ENCODE results near the gene PDIA4.

The PDIA4 gene

GRCh38 chr7:148962823-148963582, 65.3 kb downstream of the PDIA4 start:
- H3K36me3 ChIP-seq (ENCODE audit: control insufficient read depth in 1 of 2, insufficient read depth in 2 of 2, low read length in 2 of 2) = no peaks in the 10 kb centered on the region
- peak overlapping the region; percentile 66 to 74 for H3K9ac ChIP-seq (ENCODE audit: low read depth in 1 of 2, low read length in 2 of 2)
- no peaks in the 10 kb centered on the region for H3K27me3 ChIP-seq (ENCODE audit: control insufficient read depth in 1 of 2, insufficient read depth in 2 of 2, low read length in 2 of 2)
- peak overlapping the region; percentile 3 for H3K27ac ChIP-seq (ENCODE audit: low read depth, low read length)
- H3K4me1 ChIP-seq (ENCODE audit: control insufficient read depth in 1 of 2, insufficient read depth in 2 of 2, low read length in 2 of 2) = peaks cover 6 to 10% of the 10 kb centered on the region in 2 donors
- no peaks in the 10 kb centered on the region for H3K9me3 ChIP-seq (ENCODE audit: control insufficient read depth in 1 of 2, low read length in 2 of 2)
- peak overlapping the region; percentile 85 to 90 for H3K4me3 ChIP-seq (ENCODE audit: low read depth in 1 of 2, low read length in 2 of 2)

- no peaks in the 10 kb centered on the region for H3K9me3 ChIP-seq (ENCODE audit: control insufficient read depth in 1 of 2, low read length in 2 of 2)
- H3K9ac ChIP-seq (ENCODE audit: low read depth in 1 of 2, low read length in 2 of 2) = peak overlapping the region; percentile 66 to 74
- no peak overlapping the region for H3K27ac ChIP-seq (ENCODE audit: low read depth, low read length)
- H3K27me3 ChIP-seq (ENCODE audit: control insufficient read depth in 1 of 2, insufficient read depth in 2 of 2, low read length in 2 of 2) = no peaks in the 10 kb centered on the region
- no peaks in the 10 kb centered on the region for H3K36me3 ChIP-seq (ENCODE audit: control insufficient read depth in 1 of 2, insufficient read depth in 2 of 2, low read length in 2 of 2)
- H3K4me1 ChIP-seq (ENCODE audit: control insufficient read depth in 1 of 2, insufficient read depth in 2 of 2, low read length in 2 of 2) = peaks cover 6 to 10% of the 10 kb centered on the region in 2 donors
- H3K4me3 ChIP-seq (ENCODE audit: low read depth in 1 of 2, low read length in 2 of 2) = peak overlapping the region; percentile 85 to 90
Measured at GRCh38 chr7:148962440-148962822, 65.9 kb downstream of the PDIA4 start.

GRCh38 chr7:148959726-148960125, 68.6 kb downstream of the PDIA4 start:
- no peak overlapping the region for H3K4me3 ChIP-seq (ENCODE audit: low read depth in 1 of 2, low read length in 2 of 2)
- no peak overlapping the region for H3K27ac ChIP-seq (ENCODE audit: low read depth, low read length)
- no peaks in the 10 kb centered on the region for H3K27me3 ChIP-seq (ENCODE audit: control insufficient read depth in 1 of 2, insufficient read depth in 2 of 2, low read length in 2 of 2)
- H3K9me3 ChIP-seq (ENCODE audit: control insufficient read depth in 1 of 2, low read length in 2 of 2) = no peaks in the 10 kb centered on the region
- H3K36me3 ChIP-seq (ENCODE audit: control insufficient read depth in 1 of 2, insufficient read depth in 2 of 2, low read length in 2 of 2) = no peaks in the 10 kb centered on the region
- no peak overlapping the region for H3K9ac ChIP-seq (ENCODE audit: low read depth in 1 of 2, low read length in 2 of 2)
- H3K4me1 ChIP-seq (ENCODE audit: control insufficient read depth in 1 of 2, insufficient read depth in 2 of 2, low read length in 2 of 2) = peaks cover 6% of the 10 kb centered on the region in 2 donors

GRCh38 chr7:148958061-148958460, 70.2 kb downstream of the PDIA4 start:
- no peaks in the 10 kb centered on the region for H3K27me3 ChIP-seq (ENCODE audit: control insufficient read depth in 1 of 2, insufficient read depth in 2 of 2, low read length in 2 of 2)
- H3K4me1 ChIP-seq (ENCODE audit: control insufficient read depth in 1 of 2, insufficient read depth in 2 of 2, low read length in 2 of 2) = no peaks in the 10 kb centered on the region
- H3K4me3 ChIP-seq (ENCODE audit: low read depth in 1 of 2, low read length in 2 of 2) = no peak overlapping the region
- H3K9ac ChIP-seq (ENCODE audit: low read depth in 1 of 2, low read length in 2 of 2) = no peak overlapping the region
- no peaks in the 10 kb centered on the region for H3K9me3 ChIP-seq (ENCODE audit: control insufficient read depth in 1 of 2, low read length in 2 of 2)
- H3K27ac ChIP-seq (ENCODE audit: low read depth, low read length) = no peak overlapping the region
- H3K36me3 ChIP-seq (ENCODE audit: control insufficient read depth in 1 of 2, insufficient read depth in 2 of 2, low read length in 2 of 2) = no peaks in the 10 kb centered on the region

- no peaks in the 10 kb centered on the region for H3K4me1 ChIP-seq (ENCODE audit: control insufficient read depth in 1 of 2, insufficient read depth in 2 of 2, low read length in 2 of 2)
- no peaks in the 10 kb centered on the region for H3K36me3 ChIP-seq (ENCODE audit: control insufficient read depth in 1 of 2, insufficient read depth in 2 of 2, low read length in 2 of 2)
- no peak overlapping the region for H3K27ac ChIP-seq (ENCODE audit: low read depth, low read length)
- H3K9me3 ChIP-seq (ENCODE audit: control insufficient read depth in 1 of 2, low read length in 2 of 2) = no peaks in the 10 kb centered on the region
- H3K9ac ChIP-seq (ENCODE audit: low read depth in 1 of 2, low read length in 2 of 2) = no peak overlapping the region
- H3K4me3 ChIP-seq (ENCODE audit: low read depth in 1 of 2, low read length in 2 of 2) = no peak overlapping the region
- no peaks in the 10 kb centered on the region for H3K27me3 ChIP-seq (ENCODE audit: control insufficient read depth in 1 of 2, insufficient read depth in 2 of 2, low read length in 2 of 2)
Measured at GRCh38 chr7:148954766-148955165, 73.5 kb downstream of the PDIA4 start.

GRCh38 chr7:148953676-148954075, 74.6 kb downstream of the PDIA4 start:
- Histone ChIP-seq H3K4me3 (ENCODE audit: low read depth in 1 of 2, low read length in 2 of 2) (no peak overlapping the region), H3K27ac (ENCODE audit: low read depth, low read length) (no peak overlapping the region), H3K4me1 (ENCODE audit: control insufficient read depth in 1 of 2, insufficient read depth in 2 of 2, low read length in 2 of 2) (no peaks in the 10 kb centered on the region), H3K36me3 (ENCODE audit: control insufficient read depth in 1 of 2, insufficient read depth in 2 of 2, low read length in 2 of 2) (no peaks in the 10 kb centered on the region), H3K27me3 (ENCODE audit: control insufficient read depth in 1 of 2, insufficient read depth in 2 of 2, low read length in 2 of 2) (no peaks in the 10 kb centered on the region), H3K9ac (ENCODE audit: low read depth in 1 of 2, low read length in 2 of 2) (no peak overlapping the region), H3K9me3 (ENCODE audit: control insufficient read depth in 1 of 2, low read length in 2 of 2) (no peaks in the 10 kb centered on the region)
